GM21825 (cell line): ENCODE measurements around the gene TMEM143.

Source experiments
- ATAC-seq: cut with Tn5 transposase; IDR thresholded peaks from one replicate; pipeline ENCODE4 v1.9.1; 2021; ENCODE audit warnings: mild to moderate bottlenecking, moderate library complexity; ENCODE audit not compliant: unreplicated experiment

The TMEM143 gene

GRCh38 chr19:48361912-48362311 lies 1.8 kb downstream of the TMEM143 start:
- ATAC-seq = no peak

GRCh38 chr19:48359123-48359522 lies 4.6 kb downstream of the TMEM143 start:
- no peak for ATAC-seq

- ATAC-seq = no peak
Measured at GRCh38 chr19:48355365-48355954, 8.3 kb downstream of the TMEM143 start.

DNA sequence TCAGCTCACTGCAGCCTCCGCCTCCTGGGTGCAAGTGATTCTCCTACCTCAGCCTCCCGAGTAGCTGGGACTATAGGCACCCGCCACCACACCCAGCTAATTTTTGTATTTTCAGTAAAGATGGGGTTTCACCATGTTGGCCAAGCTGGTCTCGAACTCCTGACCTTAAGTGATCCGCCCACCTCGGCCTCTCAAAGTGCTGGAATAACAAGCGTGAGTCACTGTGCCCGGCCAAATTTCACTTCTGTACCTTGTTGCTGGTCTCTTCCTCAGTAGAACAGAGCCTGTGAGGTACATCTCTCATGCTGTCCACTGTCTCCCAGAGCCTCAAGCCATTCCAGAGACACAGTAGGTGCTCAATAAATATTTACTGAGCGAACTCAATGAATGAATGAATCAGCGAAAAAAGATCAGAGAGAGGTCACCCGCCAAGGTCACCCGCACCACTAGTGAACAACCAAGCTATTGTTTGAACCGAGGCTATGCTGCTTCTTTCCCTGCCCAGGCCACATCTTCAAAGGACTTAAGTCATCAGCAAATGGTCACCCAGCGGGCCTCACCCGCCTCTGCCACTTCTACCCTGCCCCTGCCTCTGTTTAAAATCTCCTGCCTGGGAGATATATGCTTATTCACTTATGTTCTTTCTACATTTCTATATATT lies 9.3 kb downstream of the TMEM143 start:
- no peak for ATAC-seq

DNA sequence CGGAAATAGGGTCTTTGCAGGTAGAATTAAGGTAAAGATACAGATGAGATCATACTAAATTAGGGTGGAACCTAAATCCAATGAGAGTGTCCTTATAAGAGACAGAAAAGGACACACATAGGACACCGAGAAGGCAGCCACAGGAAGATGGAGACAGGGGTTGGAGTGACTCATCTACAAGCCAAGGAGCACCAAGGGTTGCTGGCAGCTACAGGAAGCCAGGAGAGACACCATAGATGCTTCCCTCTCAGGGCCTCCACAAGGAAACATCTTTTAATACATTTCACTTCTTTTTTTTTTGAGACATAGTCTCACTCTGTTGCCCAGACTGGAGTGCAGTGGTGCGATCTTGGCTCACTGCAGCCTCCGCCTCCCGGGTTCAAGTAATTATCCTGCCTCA lies 10.1 kb downstream of the TMEM143 start:
- no peak for ATAC-seq

GRCh38 chr19:48351341-48351752 lies 12.4 kb downstream of the TMEM143 start:
- no peak for ATAC-seq

- no peak for ATAC-seq
Measured at GRCh38 chr19:48350856-48351255, 12.9 kb downstream of the TMEM143 start.

DNA sequence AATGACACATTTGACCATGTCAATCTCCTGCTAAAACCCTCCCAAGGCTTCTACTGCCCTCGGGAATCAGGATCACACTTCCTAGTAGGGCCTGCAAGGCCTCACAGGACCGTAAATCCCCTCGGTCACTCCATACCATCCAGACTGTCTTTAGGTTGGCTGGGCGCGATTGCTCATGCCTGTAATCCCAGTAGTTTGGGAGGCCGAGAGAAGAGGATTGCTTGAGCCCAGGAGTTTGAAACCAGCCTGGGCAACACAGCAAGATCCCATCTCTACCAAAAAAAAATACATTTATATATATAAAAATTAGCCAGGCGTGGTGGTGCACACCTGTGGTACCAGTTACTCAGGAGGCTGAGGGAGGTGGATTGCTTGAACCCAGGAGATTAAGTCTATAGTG lies 15.0 kb downstream of the TMEM143 start:
- no peak for ATAC-seq

GRCh38 chr19:48348045-48348444 lies 15.7 kb downstream of the TMEM143 start:
- ATAC-seq = no peak

- ATAC-seq = no peak
Measured at GRCh38 chr19:48346191-48346590, 17.5 kb downstream of the TMEM143 start.

- no peak for ATAC-seq
Measured at GRCh38 chr19:48344892-48345291, 18.8 kb downstream of the TMEM143 start.

DNA sequence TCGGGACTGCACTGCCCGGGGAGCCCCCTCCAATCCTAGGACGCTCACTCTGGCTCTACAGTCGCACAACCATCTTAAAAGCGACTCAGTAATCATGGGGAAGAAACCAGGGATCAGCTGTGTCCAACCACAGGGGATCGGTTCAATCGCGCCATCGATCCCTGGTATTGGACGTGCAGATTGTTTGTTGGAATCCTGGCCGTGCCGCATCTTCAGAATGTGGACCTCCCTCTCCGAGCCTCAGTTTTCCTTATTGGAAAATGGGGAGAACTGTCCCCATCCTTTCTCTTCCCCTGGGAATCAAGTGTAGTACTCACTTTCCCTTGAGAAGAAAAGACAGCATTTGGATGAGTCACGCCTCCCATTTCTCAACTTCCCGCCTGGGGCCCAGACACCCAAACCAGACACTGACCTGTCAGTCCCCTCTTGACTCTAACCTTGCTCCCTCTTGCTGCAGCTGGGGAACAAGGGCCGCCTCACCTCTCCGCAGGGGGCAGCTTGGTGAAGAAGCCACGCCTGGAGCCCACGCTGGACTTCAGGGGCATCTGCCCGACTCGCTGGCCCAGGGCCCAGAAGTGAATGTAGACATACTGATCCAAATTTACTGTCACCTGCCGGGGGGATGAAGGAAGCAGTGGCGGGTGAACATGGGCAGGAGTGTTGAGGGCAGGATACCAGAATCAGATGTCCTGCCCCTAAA lies 20.7 kb downstream of the TMEM143 start:
- ATAC-seq = no peak

GRCh38 chr19:48342414-48342738 lies 21.4 kb downstream of the TMEM143 start:
- ATAC-seq = no peak

DNA sequence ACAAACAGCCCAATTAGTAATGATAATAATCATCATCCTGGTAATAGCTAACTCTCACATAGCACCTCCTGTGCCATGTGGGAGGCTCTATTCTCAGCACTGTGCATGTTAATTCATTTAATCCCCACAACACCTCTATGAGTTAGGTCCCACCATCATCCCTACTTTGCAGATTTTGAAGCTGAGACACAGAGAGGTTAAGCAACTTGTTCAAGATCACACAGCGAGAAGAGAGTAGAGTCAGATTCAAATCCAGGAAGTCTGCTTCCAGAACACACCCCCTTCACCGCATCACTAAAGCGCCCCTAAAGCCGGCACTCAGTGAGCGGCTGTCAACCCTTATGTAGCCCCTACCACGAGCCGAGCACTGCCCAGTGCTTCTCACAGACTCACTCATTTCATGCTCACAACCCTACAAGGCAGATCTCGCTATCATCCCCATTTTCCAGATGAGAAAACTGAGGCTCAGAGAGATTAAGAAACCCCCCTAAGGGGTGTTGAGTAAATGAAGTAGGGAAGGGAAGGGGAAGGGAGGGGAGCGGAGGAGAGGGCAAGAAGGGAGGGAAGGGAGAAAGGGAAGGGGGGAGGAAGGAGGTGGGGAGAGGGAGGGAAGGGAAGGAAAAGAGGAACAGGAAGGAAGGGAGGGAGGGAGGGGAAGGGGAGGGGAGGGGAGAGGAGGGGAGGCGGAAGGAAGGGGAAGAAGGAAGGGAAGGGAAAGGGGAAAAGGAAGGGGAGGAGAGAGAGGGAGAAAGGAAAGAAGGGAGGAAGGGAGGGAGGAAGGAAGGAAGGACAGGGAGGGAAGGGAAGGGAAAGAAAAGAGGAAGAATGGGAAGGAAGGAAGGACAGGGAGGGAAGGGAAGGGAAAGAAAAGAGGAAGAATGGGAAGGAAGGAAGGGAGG lies 22.0 kb downstream of the TMEM143 start:
- no peak for ATAC-seq

DNA sequence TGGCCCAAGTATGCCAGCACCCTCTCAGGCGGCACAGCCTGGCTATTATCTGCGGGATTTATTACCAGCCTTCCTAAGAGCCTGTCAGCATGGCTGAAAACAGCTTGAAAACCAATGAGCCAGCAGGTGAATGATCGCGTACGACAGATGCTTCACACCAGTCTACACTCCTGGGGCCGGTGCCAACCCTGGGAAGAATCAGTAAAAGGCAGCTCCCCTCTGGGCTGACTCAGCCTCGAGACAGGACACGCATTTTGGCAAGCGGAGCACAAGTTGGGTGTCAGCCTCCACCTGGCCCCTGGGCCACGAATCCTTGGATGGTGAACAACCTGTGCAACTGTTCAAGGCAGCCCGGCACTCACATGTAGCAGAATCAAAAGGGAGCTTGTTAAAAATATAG lies 22.7 kb downstream of the TMEM143 start:
- no peak for ATAC-seq

DNA sequence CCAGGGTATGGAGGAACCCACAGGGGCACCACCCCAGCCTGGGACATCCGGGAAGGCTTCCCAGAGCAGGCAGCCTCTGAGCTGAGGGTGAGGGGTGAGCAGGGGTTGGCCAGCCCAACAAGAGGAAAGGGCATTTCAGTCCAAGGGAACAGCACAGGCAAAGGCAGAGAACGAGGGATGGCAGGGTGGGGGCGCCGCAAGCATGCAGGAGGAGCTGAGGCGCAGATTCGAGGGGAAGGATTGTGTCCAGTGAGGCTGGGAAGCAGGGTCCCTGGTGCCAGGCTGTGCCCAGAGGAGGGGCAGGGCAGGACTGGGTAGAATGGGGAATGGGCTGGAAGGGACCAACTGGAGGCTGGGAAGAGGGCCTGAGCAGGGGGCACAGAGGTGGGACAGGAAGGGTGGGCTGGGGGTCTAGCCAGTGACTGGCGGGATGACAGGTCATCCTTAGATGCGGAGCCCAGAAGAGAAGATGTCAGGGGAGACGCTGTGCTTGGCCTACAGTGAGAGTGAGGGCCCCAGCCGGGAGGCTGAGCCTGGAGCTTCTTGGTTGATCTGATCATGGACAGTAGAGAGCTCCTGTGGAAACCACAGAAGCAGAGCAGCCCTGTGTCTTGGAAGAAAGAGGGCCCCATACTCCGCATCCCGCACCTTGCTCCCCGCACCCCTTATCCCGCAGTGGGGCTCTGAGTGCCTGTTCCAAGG lies 24.8 kb downstream of the TMEM143 start:
- no peak for ATAC-seq

- no peak for ATAC-seq
Measured at GRCh38 chr19:48338253-48338755, 25.4 kb downstream of the TMEM143 start.

DNA sequence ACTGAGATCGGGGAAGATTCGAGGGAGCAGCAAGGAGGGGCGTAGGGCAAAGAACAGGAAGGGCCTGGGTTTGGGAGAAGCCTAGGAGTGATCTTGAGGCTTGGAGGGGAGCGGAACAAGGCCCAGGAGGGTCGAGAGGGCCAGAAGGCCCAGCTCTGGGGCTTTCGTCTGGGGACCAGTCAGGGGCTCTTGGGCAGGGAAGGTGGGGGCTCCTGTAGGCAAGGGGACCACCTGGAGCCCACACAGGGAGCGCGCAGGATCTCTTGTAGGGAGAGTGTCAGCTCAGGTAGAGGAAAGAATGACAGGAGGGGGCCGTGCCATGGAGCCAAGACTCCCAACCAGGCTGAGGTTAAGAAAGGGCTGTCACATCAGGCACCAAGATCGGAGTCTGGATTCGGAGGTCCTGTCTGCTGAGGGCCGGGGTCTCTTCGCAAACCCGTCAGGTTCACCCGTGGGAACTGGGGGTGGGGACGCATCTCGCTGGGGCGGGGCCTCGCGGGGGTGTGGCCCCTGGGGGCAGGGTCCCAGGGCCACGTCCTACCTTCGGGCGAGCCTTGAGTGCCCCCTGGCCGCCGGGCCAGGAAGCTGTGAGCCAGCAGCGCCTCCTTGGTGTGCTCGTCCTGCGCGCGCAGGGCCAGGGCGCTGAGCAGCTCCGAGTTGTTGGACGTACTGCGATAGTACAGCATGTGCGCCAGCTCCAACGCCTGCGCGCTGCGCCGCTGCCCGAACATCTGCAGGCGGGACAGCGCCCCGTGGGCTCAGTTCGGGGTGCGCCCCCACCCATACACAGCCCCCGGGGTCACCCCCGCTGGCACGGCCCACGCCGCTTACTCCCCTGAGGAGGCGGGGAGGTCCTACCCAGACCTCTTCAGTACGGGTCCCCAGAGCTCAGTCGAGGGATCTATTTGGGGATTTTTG lies 30.0 kb downstream of the TMEM143 start:
- ATAC-seq = peak; percentile 45

DNA sequence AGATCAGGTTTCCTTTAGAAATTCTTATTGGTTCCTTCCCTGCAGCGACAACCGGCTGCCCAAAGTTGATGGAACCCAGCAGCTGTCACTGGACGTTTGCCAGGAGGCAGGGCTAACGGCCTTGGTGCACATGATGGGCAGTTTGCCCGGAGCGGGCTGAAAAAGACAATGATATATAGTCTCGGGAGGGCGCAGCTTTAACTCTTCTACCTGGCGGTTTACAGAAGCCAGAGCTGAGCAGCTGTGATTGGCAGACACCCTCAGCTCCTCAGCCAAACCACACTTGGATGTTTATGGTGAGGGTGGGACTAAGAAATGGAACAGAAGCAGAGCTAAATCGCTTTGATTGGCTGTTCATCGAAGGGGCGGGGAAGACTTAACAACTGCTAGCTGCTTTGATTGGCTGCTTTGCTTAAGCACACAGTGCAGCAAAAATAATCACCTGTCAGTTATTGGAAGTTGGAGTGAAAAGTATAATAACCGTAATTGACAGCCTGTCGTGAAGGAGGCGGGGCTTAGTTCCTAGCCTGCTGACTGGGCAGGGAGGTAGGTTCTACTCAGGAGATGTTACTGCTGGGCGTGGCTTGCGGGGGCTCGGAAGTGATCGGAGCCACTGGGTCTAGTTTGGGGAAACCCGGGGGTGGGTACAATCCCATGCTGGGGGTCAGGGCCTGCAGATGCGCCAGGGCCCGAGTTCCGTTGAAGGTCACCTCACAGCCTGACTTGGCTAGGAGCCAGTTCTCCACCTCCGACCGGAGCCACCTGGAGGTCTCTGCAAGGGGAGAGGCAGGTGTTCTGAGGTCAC lies 30.9 kb downstream of the TMEM143 start:
- peak; percentile 56 for ATAC-seq
